Vagina (tissue), 2 donors: Measurements from ENCODE around the gene PACSIN1.

Source experiments
- CTCF ChIP-seq, 3 experiments: fragments of 450-650 bp in 2 of 3; fragments of 200-600 bp in 1 of 3; sonication (generic) in 1 of 3; IDR thresholded peaks; one replicate each; pipeline ENCODE4 v1.5.1; 2017 to 2019; ENCODE audit warnings: antibody characterized with exemption in 3 of 3, mild to moderate bottlenecking in 2 of 3, moderate library complexity in 2 of 3
- POLR2A ChIP-seq, 2 donors: fragments of 450-650 bp; IDR thresholded peaks; one replicate each; pipeline ENCODE4 v1.6.1; 2017; ENCODE audit warnings: antibody characterized with exemption in 2 of 2, mild to moderate bottlenecking in 2 of 2, moderate library complexity in 2 of 2
- POLR2AphosphoS5 ChIP-seq, 2 donors: sonication (generic); formaldehyde crosslinking; IDR thresholded peaks; one replicate each; pipeline ENCODE4 v1.9.0; 2017; ENCODE audit warnings: antibody characterized with exemption in 2 of 2, mild to moderate bottlenecking in 2 of 2, low read depth in 1 of 2; ENCODE audit not compliant: insufficient read depth in 1 of 2

DNA sequence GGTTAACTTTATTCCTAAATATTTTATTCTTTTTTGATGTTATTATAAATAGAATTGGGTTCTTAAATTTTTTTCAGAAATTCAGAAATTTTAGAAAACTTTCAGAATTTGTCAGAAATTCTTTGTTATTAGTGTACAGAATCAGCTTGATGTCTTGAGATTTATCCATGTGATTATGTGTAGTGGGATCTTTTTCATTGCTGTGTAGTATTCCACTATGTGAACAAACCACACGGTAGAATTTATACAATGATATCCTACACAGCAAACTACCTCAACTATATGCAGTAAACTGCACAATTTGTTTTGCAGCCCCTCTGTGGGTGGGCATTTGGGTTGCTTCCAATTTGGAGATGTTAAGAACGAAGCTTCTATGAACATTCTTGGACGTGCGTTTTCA lies 43.9 kb downstream of the PACSIN1 start:
- TF ChIP-seq CTCF (IDR thresholded peaks at IDR 0.05) (no peak), POLR2A (IDR thresholded peaks at IDR 0.05) (no peak), POLR2AphosphoS5 (IDR thresholded peaks at IDR 0.05; ENCODE audit: insufficient read depth in 1 of 2, low read depth in 1 of 2) (no peak)
